Stimulated activated CD8-positive, alpha-beta memory T cell treated with anti-CD3 and anti-CD28 coated beads, Interleukin-12 subunit alpha, Interleukin-12 subunit beta, amount 100 ng/mL, for 24 hours (primary cell): ENCODE results near the gene MPV17L.
"Not testable (repeated sequence)": the region's sequence is repeated elsewhere in the genome, so short reads cannot be mapped to it uniquely, and the experiment has no call there.

ENCODE experiments used
- DNase-seq: peaks from one replicate; pipeline ENCODE4 v3.0.0-alpha.2; 2020; ENCODE audit errors: extremely low read depth

The MPV17L gene

DNA sequence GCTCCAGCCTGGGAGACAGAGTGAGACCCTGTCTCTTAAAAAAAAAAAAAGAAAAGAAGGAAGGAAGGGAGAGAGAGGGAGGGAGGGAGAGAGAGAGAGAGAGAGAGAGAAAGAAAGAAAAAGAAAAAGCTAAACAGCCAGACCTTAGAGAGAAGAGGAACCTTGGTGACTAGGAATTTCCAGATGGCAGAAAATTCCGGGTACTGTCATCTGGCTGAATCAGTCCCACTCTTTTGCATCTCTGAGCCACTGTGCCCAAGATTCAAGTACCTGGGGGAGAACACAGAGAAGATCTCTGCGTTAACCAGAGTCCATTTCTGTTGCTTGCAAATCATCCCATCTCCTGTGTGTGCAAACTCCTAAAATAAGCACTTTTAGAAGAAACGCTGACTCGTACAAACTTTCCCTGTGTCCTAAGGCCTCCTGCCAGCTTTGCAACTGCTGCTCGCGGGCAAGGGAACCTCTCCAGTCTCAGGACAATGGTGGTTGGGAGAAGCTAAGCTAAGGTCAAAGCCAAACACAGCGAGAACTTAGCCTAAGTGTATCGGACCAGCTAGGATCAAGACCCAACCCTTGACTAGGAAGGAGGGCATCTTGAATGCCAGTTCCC, 56.8 kb downstream of the MPV17L start:
- DNase-seq, result no peak

DNA sequence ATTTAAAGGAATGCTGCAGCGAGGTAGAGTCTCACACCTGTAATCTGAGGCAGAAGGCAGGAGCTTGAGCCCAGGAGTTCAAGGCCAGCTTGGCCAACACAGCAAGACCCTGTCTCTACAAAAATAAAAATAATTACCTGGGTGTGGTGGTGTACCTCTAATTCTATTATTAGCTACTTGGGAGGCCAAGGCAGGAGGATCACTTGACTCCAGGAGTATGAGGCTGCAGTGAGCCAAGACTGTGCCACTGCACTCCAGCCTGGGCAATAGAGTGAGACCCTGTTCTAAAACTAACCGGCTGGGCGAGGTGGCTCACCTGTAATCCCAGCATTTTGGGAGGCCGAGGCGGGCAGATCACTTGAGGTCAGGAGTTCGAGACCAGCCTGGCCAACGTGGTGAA, 57.7 kb downstream of the MPV17L start:
- DNase-seq, result not testable (repeated sequence)

DNA sequence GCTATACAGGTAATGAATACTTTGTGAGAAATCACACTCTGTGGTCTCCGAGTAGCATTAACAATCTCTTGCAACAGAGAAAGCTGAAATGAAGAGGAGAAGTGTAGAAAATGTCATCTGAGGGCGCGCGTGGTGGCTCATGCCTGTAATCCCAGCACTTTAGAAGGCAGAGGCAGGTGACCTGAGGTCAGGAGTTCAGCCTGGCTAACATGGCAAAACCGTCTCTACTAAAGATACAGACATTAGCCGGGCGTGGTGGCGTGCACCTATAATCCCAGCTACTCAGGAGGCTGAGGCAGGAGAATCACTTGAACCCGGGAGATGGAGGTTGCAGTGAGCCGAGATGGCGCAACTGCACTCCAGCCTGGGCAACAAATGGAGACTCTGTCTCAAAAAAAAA, 59.4 kb downstream of the MPV17L start:
- DNase-seq, result not testable (repeated sequence)

DNA sequence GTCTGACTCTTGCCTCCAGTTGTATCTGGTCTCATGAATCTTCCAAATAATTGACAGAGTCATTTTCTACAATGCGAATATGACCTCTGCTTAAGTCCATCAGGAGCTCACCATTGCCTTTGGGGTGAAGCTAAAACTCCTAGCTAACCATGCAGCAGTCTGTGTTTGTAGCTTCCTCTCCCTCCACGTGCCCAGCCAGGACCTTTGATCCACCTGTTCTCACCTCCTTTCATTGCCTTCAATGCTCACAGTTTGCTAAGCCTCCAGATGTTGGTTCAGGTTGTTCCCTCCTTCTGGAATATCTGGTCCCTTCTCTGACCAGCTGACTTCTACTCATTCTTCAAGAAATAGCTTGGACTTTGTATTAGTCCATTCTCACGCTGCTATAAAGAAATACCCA, 61.8 kb downstream of the MPV17L start:
- no peak for DNase-seq

DNA sequence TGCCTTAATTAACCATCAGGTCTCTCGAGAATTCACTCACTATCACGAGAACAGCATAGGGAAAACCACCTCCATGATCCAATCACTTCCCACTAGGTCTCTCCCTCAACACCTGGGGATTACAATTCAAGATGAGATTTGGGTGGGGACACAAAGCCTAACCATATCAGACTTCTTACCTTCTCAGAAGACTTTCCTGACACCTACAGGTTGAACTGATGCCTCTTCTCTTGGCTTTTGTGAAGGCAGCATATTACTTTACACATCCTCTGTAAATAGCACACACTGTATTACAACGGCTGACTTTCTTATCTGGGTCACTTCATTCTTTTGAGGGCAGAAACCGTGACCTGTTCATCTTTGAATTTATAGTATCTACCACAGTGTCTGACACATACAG, 62.4 kb downstream of the MPV17L start:
- no peak for DNase-seq

DNA sequence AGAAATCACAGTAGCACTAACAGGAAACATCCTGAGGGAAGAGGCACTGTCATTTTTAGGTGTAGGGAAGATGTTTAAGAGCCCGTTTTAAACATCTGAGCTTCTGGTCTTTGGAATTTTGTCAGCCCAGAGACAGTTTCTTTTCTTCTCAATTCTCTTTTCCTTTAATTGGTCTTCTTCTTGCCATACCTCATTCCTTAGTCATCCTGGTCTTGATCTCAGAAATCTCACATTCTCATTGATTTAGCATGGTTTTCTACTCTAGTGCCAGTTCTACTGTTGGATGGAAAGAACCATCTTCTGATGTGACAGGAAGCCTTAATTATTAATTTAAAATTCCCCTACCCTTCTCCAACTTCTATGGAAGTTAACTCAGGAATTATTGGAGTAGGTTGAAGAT, 64.2 kb downstream of the MPV17L start:
- no peak for DNase-seq

DNA sequence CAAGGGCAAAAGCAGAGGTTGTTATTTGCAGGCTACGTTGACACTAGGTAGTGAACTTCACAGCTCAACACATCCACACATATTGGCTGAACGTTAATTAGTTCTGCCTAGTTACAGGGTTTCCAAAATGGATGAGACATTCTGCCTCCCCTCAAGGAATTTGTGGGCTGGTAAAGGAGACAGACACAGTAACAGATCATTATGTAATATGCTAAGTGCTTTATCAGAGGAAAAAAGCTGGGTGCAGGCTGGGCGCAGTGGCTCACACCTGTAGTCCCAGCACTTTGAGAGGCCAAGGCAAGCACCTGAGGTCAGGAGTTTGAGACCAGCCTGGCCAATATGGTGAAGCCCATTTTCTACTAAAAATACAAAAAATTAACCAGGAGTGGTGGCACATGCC, 65.0 kb downstream of the MPV17L start:
- no peak for DNase-seq

DNA sequence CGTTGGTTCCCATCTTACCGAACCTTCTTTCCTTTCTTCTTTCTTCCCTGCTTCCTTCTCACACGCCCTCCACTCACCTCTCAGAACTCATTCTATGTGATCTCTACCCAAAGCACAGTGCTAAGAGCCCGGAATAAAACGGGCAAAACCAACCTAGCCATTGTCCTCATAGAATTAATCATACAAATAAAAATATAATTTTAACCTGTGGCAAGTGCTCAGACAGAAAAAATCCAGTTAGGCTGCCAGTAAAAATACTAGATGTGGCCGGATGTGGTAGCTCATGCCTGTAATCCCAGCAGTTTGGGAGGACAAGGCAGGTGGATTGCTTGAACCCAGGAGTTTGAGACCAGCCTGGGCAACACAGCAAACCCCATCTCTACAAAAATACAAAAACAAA, 65.8 kb downstream of the MPV17L start:
- DNase-seq, result no peak
